GM12878 (cell line): Measurements from ENCODE around the gene APOC1. TPM values are rescaled to one million over a fixed set of nuclear protein-coding genes. Genes with fewer than 3 reads are reported as not detected.

ENCODE experiments used
- ATAC-seq: fragments of 200-7000 bp; cut with Tn5 transposase; 3 replicates; pipeline ENCODE4 v1.9.1; 2020; ENCODE audit warnings: mild to moderate bottlenecking, moderate library complexity
- BruUV-seq: library from RNA; stranded (reverse); fragments of 400-500 nt; replicated peaks from 2 replicates; lab custom pipeline; 2021; lab: Mats Ljungman, UMichigan
- CTCF ChIA-PET: fragments of 300-600 bp; sonication (Branson Sonifier 250); formaldehyde crosslinking; extraction: SDS; loops from one replicate; lab custom pipeline; 2021; ENCODE audit warnings: inconsistent platforms; lab: Yijun Ruan, JAX
- POLR2A ChIA-PET: fragments of 350-600 bp; formaldehyde crosslinking; extraction: SDS; loops from one replicate; lab custom pipeline; 2021; ENCODE audit warnings: inconsistent platforms; lab: Charles Lee
- RAD21 ChIA-PET: fragments of 300-600 bp; sonication (Branson Sonifier 250); formaldehyde crosslinking; loops from one replicate; lab custom pipeline; 2023; ENCODE audit warnings: antibody characterized with exemption; ENCODE audit not compliant: unreplicated experiment; lab: Charles Lee
- SMC1A ChIA-PET: fragments of 300-600 bp; sonication (Branson Sonifier 250); formaldehyde crosslinking; loops from one replicate; lab custom pipeline; 2023; ENCODE audit not compliant: unreplicated experiment, uncharacterized antibody; lab: Charles Lee
- DNase-seq: peaks from one replicate; pipeline ENCODE4 v3.0.0-alpha.2; 2011; ENCODE audit warnings: low read depth, low spot score
- FAIRE-seq: peaks from 3 replicates; lab custom pipeline; 2011; peaks lifted over from hg19 to GRCh38; lab: Jason Lieb, UNC
- H2AFZ ChIP-seq: 2 replicates; pipeline ENCODE4 v1.6.0; 2011; ENCODE audit warnings: low read depth, low read length, control low read depth; ENCODE audit not compliant: control insufficient read depth
- H3K27ac ChIP-seq: 2 replicates; pipeline ENCODE4 v1.5.1; 2011; ENCODE audit warnings: control low read depth; ENCODE audit not compliant: control insufficient read depth, insufficient read depth
- H3K27me3 ChIP-seq, 2 experiments: replicated peaks in 1 of 2; 2 replicates each; pipeline versions ENCODE4 v1.6.0 to v1.6.1; 2011; ENCODE audit warnings: low read length in 1 of 2; ENCODE audit not compliant: control insufficient read depth in 2 of 2, insufficient read depth in 2 of 2
- H3K36me3 ChIP-seq, 2 experiments: 2 replicates each; pipeline ENCODE4 v1.5.1; 2011; ENCODE audit warnings: low read length in 1 of 2; ENCODE audit not compliant: control insufficient read depth in 2 of 2, insufficient read depth in 2 of 2
- H3K4me1 ChIP-seq: 2 replicates; pipeline ENCODE4 v1.6.1; 2011; ENCODE audit warnings: mild to moderate bottlenecking, low read length, moderate library complexity, mixed read lengths; ENCODE audit not compliant: control insufficient read depth, insufficient read depth
- H3K4me2 ChIP-seq: 2 replicates; pipeline ENCODE4 v1.6.0; 2011; ENCODE audit warnings: control low read depth; ENCODE audit not compliant: control insufficient read depth, insufficient read depth
- H3K4me3 ChIP-seq: fragments of 200-600 bp; sonication (generic); 2 replicates; pipeline ENCODE4 v1.5.1; 2016
- H3K79me2 ChIP-seq: 2 replicates; pipeline ENCODE4 v1.6.0; 2011; ENCODE audit warnings: low read length; ENCODE audit not compliant: control insufficient read depth, insufficient read depth
- H3K9ac ChIP-seq: 2 replicates; pipeline ENCODE4 v1.8.0; 2011; ENCODE audit warnings: low read length, control low read depth, mixed read lengths; ENCODE audit not compliant: control insufficient read depth, insufficient read depth
- H3K9me3 ChIP-seq: replicated peaks from 3 replicates; pipeline ENCODE4 v1.5.1; 2011; ENCODE audit warnings: mild to moderate bottlenecking, low read length; ENCODE audit not compliant: control insufficient read depth, insufficient read depth
- H4K20me1 ChIP-seq: 2 replicates; pipeline ENCODE4 v1.6.0; 2011; ENCODE audit not compliant: control insufficient read depth, insufficient read depth
- ATF3 ChIP-seq: IDR thresholded peaks from 2 replicates; pipeline ENCODE4 v1.6.1; 2011; ENCODE audit warnings: low read depth, mild to moderate bottlenecking, low read length, moderate library complexity, borderline replicate concordance; ENCODE audit errors: extremely low read depth
- BCL11A ChIP-seq: IDR thresholded peaks from 2 replicates; pipeline ENCODE4 v1.6.1; 2011; ENCODE audit warnings: low read depth, low read length
- BMI1 ChIP-seq: fragments of 450-650 bp; IDR thresholded peaks from 2 replicates; pipeline ENCODE4 v1.6.1; 2016; ENCODE audit warnings: mild to moderate bottlenecking, moderate library complexity, borderline replicate concordance
- CBX5 ChIP-seq: sonication (generic); IDR thresholded peaks from 2 replicates; pipeline ENCODE4 v1.6.1; 2016; ENCODE audit warnings: low read depth, moderate library complexity, mild to moderate bottlenecking, inconsistent platforms
- E2F4 ChIP-seq: IDR thresholded peaks from 2 replicates; pipeline ENCODE4 v1.6.1; 2012; ENCODE audit warnings: low read depth, low read length, improper control_type of control experiment
- EZH2 ChIP-seq: IDR thresholded peaks from 2 replicates; pipeline ENCODE4 v1.6.1; 2012; ENCODE audit warnings: low read depth, mild to moderate bottlenecking, control low read depth, inconsistent platforms, low read length, borderline replicate concordance; ENCODE audit not compliant: control insufficient read depth
- HDAC2 ChIP-seq: fragments of 200-600 bp; sonication (generic); IDR thresholded peaks from 2 replicates; pipeline ENCODE4 v1.6.1; 2017
- HDAC6 ChIP-seq: fragments of 200-600 bp; sonication (generic); IDR thresholded peaks from one replicate; pipeline ENCODE4 v1.8.0; 2017; ENCODE audit warnings: antibody characterized with exemption; ENCODE audit not compliant: unreplicated experiment
- JUNB ChIP-seq: IDR thresholded peaks from 2 replicates; pipeline ENCODE4 v1.6.1; 2016; ENCODE audit warnings: antibody characterized with exemption, mild to moderate bottlenecking
- MTA2 ChIP-seq: fragments of 450-650 bp; IDR thresholded peaks from 2 replicates; pipeline ENCODE4 v1.6.1; 2016; ENCODE audit warnings: low read depth, mild to moderate bottlenecking, moderate library complexity
- MXI1 ChIP-seq: fragments of 150-350 bp; IDR thresholded peaks from 2 replicates; pipeline ENCODE4 v1.6.1; 2011; ENCODE audit warnings: low read depth, mild to moderate bottlenecking, inconsistent platforms, low read length, improper control_type of control experiment
- MYC ChIP-seq: IDR thresholded peaks from 2 replicates; pipeline ENCODE4 v1.6.1; 2011; ENCODE audit warnings: mild to moderate bottlenecking, low read length, moderate library complexity, inconsistent platforms; ENCODE audit not compliant: insufficient read depth, insufficient replicate concordance, insufficient read length, severe bottlenecking
- PML ChIP-seq: IDR thresholded peaks from 2 replicates; pipeline ENCODE4 v1.6.1; 2012; ENCODE audit warnings: low read length, inconsistent platforms
- POLR2A ChIP-seq: IDR thresholded peaks from 2 replicates; pipeline ENCODE4 v1.6.1; 2011; ENCODE audit warnings: low read depth, mild to moderate bottlenecking, low read length
- RBBP5 ChIP-seq: fragments of 200-600 bp; sonication (generic); conservative IDR thresholded peaks from 2 replicates; pipeline ENCODE4 v1.6.1; 2016
- SIX5 ChIP-seq: IDR thresholded peaks from 2 replicates; pipeline ENCODE4 v1.6.1; 2011; ENCODE audit warnings: mild to moderate bottlenecking, low read depth, low read length, moderate library complexity; ENCODE audit not compliant: severe bottlenecking
- SREBF1 ChIP-seq: IDR thresholded peaks from 2 replicates; pipeline ENCODE4 v1.6.1; 2012; ENCODE audit warnings: mild to moderate bottlenecking, low read length
- TCF3 ChIP-seq: IDR thresholded peaks from 2 replicates; pipeline ENCODE4 v1.6.1; 2012; ENCODE audit warnings: low read depth, mild to moderate bottlenecking, low read length, borderline replicate concordance; ENCODE audit not compliant: insufficient read depth
- ZZZ3 ChIP-seq: IDR thresholded peaks from 2 replicates; pipeline ENCODE4 v1.6.1; 2011; ENCODE audit warnings: low read depth; ENCODE audit not compliant: control insufficient read depth, insufficient read length
- WGBS: methylation state at CpG from one replicate; pipeline ENCODE4 v1.1.6; 2016; ENCODE audit warnings: low lambda C conversion rate; ENCODE audit not compliant: insufficient replicate concordance, insufficient coverage; ENCODE audit errors: missing lambda C conversion rate; 5-methylcytosine and 5-hydroxymethylcytosine counted together
- in situ Hi-C: fragments of 300-500 bp; cut with MboI; formaldehyde crosslinking; loops from 9 replicates; pipeline ENCODE4 v1.14.3; 2018; ENCODE audit warnings: mixed read lengths
- intact Hi-C: fragments of 100-400 bp; cut with micrococcal nuclease; formaldehyde crosslinking; loops from one replicate; pipeline ENCODE4 v1.14.2; 2022; ENCODE audit not compliant: unreplicated experiment
- polyA plus RNA-seq, 11 experiments: library from polyadenylated mRNA; depleted of rRNA in 4 of 11; unstranded in 6 of 11; stranded (reverse) in 5 of 11; fragments of >200 nt; fragmentation: Nextera tagmentation in 4 of 11; fragmentation: Illumina TruSeq in 1 of 11; extraction: Ambion mirVana in 4 of 11; extraction: Trizol in 1 of 11; gene quantifications; 1 replicate in 1 of 11; 2 replicates in 10 of 11; pipeline versions ENCODE4 v1.2.1 to v1.2.3, GENCODE V29; 2011 to 2016; ENCODE audit warnings: inconsistent platforms in 2 of 11, missing spikeins in 2 of 11, low read depth in 1 of 11
- total RNA-seq, 4 experiments: library from RNA; depleted of rRNA in 3 of 4; stranded (reverse); fragments of >200 nt in 3 of 4; fragmentation: Illumina TruSeq in 1 of 4; extraction: Trizol in 1 of 4; gene quantifications; 2 replicates each; pipeline versions ENCODE4 v1.2.1 to v1.2.3, GENCODE V29; 2013 to 2021

Gene APOC1
- total and polyA plus RNA-seq, 10 of the 15 experiments (the other 5 are each of a cell fraction or from before 2014, with no cell fraction given), result 0.73 to 4.0 (median 2.6) TPM

GRCh38 chr19:44930088-44930487 is 15.7 kb downstream of the APOC1 start:
- TF ChIP-seq MXI1 (no peak), RBBP5 (no peak), CBX5 (no peak), EZH2 (no peak), HDAC6 (no peak), TCF3 (no peak), HDAC2 (no peak), E2F4 (no peak), SIX5 (no peak), SREBF1 (no peak), JUNB (no peak), MYC (no peak), MTA2 (no peak), BCL11A (no peak), PML (no peak), BMI1 (no peak), ATF3 (no peak), ZZZ3 (no peak), POLR2A (no peak)
- Histone ChIP-seq H3K4me3 (no peak overlapping the region), H3K36me3 (no peaks in the 10 kb centered on the region), H3K27ac (no peak overlapping the region), H4K20me1 (no peaks in the 10 kb centered on the region), H3K27me3 (no peaks in the 10 kb centered on the region; a peak in 1 of 4 replicates), H3K4me1 (no peaks in the 10 kb centered on the region), H3K9ac (no peak overlapping the region), H3K9me3 (no peaks in the 10 kb centered on the region), H3K79me2 (no peaks in the 10 kb centered on the region), H3K4me2 (no peak overlapping the region), H2AFZ (no peak overlapping the region)
- POLR2A ChIA-PET, result no interaction called here
- no peak for FAIRE-seq
- intact Hi-C loops, result no loop called here
- RAD21 ChIA-PET, result no interaction called here
- no peak for DNase-seq
- SMC1A ChIA-PET, result no interaction called here
- CTCF ChIA-PET, result interaction anchor here (0.6 to 1.6 kb wide), 2 partner anchors 22 to 249 kb away, joined by 3 to 4 read pairs; no protein-coding TSS in a partner anchor
- in situ Hi-C loops, result no loop called here
- WGBS, result 59% methylated on average over 7 of the region's 7 CpGs
- no peak for ATAC-seq
- BruUV-seq, result no TSS peak
